ENCODE results near the gene RASL11A.
A peak's percentile ranks its signal among the peaks of the same experiment; 100 is the strongest.
"Not testable (repeated sequence)": the region's sequence is repeated elsewhere in the genome, so short reads cannot be mapped to it uniquely, and the experiment has no call there.

Gene RASL11A

GRCh38 chr13:27270594-27271520, at the start of gene RASL11A:
Gene RASL11A (plus strand): TSS chr13:27270830. CDS start chr13:27270945, 115 bp downstream.
- peak; percentile 87 for DNase-seq (ENCODE audit: extremely low read depth, low read depth)

GRCh38 chr13:27222100-27222499, 48.5 kb upstream of the RASL11A start:
- DNase-seq (ENCODE audit: extremely low read depth, low read depth), result not testable (repeated sequence)

More at GRCh38 chr13:27270594-27271520, at the start of gene RASL11A:
- peak; percentile 48 for TF ChIP-seq CTCF (IDR thresholded peaks at IDR 0.05; ENCODE audit: low read depth, low read length)

- DNase-seq (ENCODE audit: extremely low read depth, low read depth), result no peak
- TF ChIP-seq CTCF (IDR thresholded peaks at IDR 0.05; ENCODE audit: low read depth, low read length), result no peak
Measured at GRCh38 chr13:27226991-27227390, 43.6 kb upstream of the RASL11A start.

- no peak for TF ChIP-seq CTCF (IDR thresholded peaks at IDR 0.05; ENCODE audit: low read depth, low read length)
- DNase-seq (ENCODE audit: extremely low read depth, low read depth), result no peak
Measured at GRCh38 chr13:27228131-27228530, 42.5 kb upstream of the RASL11A start.

- DNase-seq (ENCODE audit: extremely low read depth, low read depth), result no peak
- no peak for TF ChIP-seq CTCF (IDR thresholded peaks at IDR 0.05; ENCODE audit: low read depth, low read length)
Measured at GRCh38 chr13:27229642-27230041, 41.0 kb upstream of the RASL11A start.

- DNase-seq (ENCODE audit: extremely low read depth, low read depth), result no peak
- TF ChIP-seq CTCF (IDR thresholded peaks at IDR 0.05; ENCODE audit: low read depth, low read length), result no peak
Measured at GRCh38 chr13:27233964-27234363, 36.7 kb upstream of the RASL11A start.

- no peak for DNase-seq (ENCODE audit: extremely low read depth, low read depth)
- TF ChIP-seq CTCF (IDR thresholded peaks at IDR 0.05; ENCODE audit: low read depth, low read length), result no peak
Measured at GRCh38 chr13:27236478-27236877, 34.2 kb upstream of the RASL11A start.
